ENCODE measurements around the gene ZNF705A.

DNA sequence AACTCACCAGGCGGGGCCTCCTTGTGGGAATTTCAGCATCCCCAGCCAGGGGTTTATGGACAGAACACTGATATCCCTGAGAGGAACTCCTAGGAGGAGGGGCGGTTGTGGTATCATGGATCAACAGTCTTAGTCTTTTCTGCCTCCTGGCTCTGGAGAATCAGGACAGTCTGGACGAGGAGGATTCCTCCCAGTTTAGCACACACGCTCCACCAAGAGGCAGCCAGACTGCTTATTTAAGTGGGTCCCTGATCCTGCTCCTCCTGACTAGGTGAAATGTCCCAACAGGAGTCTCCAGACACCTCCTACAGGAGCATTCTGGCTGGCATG, 10.4 kb upstream of the ZNF705A start:
- TF ChIP-seq, protein P1, sequence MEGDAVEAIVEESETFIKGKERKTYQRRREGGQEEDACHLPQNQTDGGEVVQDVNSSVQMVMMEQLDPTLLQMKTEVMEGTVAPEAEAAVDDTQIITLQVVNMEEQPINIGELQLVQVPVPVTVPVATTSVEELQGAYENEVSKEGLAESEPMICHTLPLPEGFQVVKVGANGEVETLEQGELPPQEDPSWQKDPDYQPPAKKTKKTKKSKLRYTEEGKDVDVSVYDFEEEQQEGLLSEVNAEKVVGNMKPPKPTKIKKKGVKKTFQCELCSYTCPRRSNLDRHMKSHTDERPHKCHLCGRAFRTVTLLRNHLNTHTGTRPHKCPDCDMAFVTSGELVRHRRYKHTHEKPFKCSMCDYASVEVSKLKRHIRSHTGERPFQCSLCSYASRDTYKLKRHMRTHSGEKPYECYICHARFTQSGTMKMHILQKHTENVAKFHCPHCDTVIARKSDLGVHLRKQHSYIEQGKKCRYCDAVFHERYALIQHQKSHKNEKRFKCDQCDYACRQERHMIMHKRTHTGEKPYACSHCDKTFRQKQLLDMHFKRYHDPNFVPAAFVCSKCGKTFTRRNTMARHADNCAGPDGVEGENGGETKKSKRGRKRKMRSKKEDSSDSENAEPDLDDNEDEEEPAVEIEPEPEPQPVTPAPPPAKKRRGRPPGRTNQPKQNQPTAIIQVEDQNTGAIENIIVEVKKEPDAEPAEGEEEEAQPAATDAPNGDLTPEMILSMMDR (IDR thresholded peaks at IDR 0.05), result no peak
- TF ChIP-seq EZH2phosphoT487 (IDR thresholded peaks at IDR 0.05), result no peak
- TF ChIP-seq EZH2 (IDR thresholded peaks at IDR 0.05), result no peak
